ENCODE data around the gene GRAP.

- TF ChIP-seq CTCF (conservative IDR thresholded peaks at IDR 0.05; ENCODE audit: low read depth, low read length) (no peak), EZH2 (IDR thresholded peaks at IDR 0.05; ENCODE audit: borderline replicate concordance, low read depth, low read length, poor library complexity, severe bottlenecking) (no peak)
Observed at GRCh38 chr17:19005137-19005773, 41.5 kb downstream of the GRAP start.
